WTC11 (cell line): ENCODE data around the gene CALML4. TPM values are rescaled to one million over a fixed set of nuclear protein-coding genes. Genes with fewer than 3 reads are reported as not detected.

ENCODE experiments used
- ATAC-seq: fragments of 200-7000 bp; cut with Tn5 transposase; 2 replicates; pipeline ENCODE4 v1.10.0; 2021; ENCODE audit warnings: mild to moderate bottlenecking, moderate library complexity
- CTCF ChIA-PET: fragments of 300-600 bp; sonication (Branson Sonifier 250); formaldehyde crosslinking; loops from one replicate; lab custom pipeline; 2021; ENCODE audit warnings: antibody characterized with exemption; lab: Charles Lee
- POLR2A ChIA-PET: fragments of 350-600 bp; sonication (Branson Sonifier 250); formaldehyde crosslinking; loops from one replicate; lab custom pipeline; 2021; ENCODE audit warnings: antibody characterized with exemption; lab: Charles Lee
- DNase-seq: peaks from one replicate; pipeline ENCODE4 v3.0.0; 2021; ENCODE audit warnings: low spot score
- H3K27ac Mint-ChIP-seq: 2 replicates; pipeline ENCODE4 v1.8.0; 2021; ENCODE audit warnings: mixed read lengths
- H3K27me3 Mint-ChIP-seq: 2 replicates; pipeline ENCODE4 v1.8.0; 2021; ENCODE audit warnings: low read depth, mild to moderate bottlenecking, moderate library complexity, mixed read lengths
- H3K36me3 Mint-ChIP-seq: 2 replicates; pipeline ENCODE4 v1.8.0; 2021; ENCODE audit warnings: mixed read lengths
- H3K4me1 Mint-ChIP-seq: 2 replicates; pipeline ENCODE4 v1.8.0; 2022; ENCODE audit warnings: mixed read lengths
- H3K4me3 Mint-ChIP-seq: 2 replicates; pipeline ENCODE4 v1.8.0; 2021; ENCODE audit warnings: mild to moderate bottlenecking, moderate library complexity, mixed read lengths
- H3K9me3 Mint-ChIP-seq: 2 replicates; pipeline ENCODE4 v1.8.0; 2021; ENCODE audit warnings: mixed read lengths
- AFF4 ChIP-seq: sonication (generic); formaldehyde crosslinking; IDR thresholded peaks from 2 replicates; pipeline ENCODE4 v1.8.1; 2023; ENCODE audit warnings: mild to moderate bottlenecking, missing genetic modification reagents, borderline replicate concordance
- ATF3 ChIP-seq: sonication (generic); formaldehyde crosslinking; conservative IDR thresholded peaks from 2 replicates; pipeline ENCODE4 v1.8.1; 2022; ENCODE audit warnings: mild to moderate bottlenecking, missing genetic modification reagents
- CBFB ChIP-seq: sonication (generic); formaldehyde crosslinking; IDR thresholded peaks from 2 replicates; pipeline ENCODE4 v1.8.1; 2022; ENCODE audit warnings: mild to moderate bottlenecking, low read depth, missing genetic modification reagents
- CDX4 ChIP-seq: fragments of 250-450 bp; sonication (Bioruptor Pico); IDR thresholded peaks from 2 replicates; pipeline ENCODE4 v1.9.0; 2021; ENCODE audit warnings: moderate library complexity, mild to moderate bottlenecking, inconsistent platforms, borderline replicate concordance
- CREB1 ChIP-seq: sonication (generic); formaldehyde crosslinking; IDR thresholded peaks from 2 replicates; pipeline ENCODE4 v1.8.0; 2023; ENCODE audit warnings: mild to moderate bottlenecking, missing genetic modification reagents
- CTCF ChIP-seq: fragments of 200-600 bp; IDR thresholded peaks from 2 replicates; pipeline ENCODE4 v1.8.0; 2022; ENCODE audit warnings: antibody characterized with exemption
- ELF4 ChIP-seq: sonication (generic); formaldehyde crosslinking; IDR thresholded peaks from 2 replicates; pipeline ENCODE4 v1.8.1; 2022; ENCODE audit warnings: low read depth, mild to moderate bottlenecking, moderate library complexity, missing genetic modification reagents
- FOXP4 ChIP-seq: sonication (generic); formaldehyde crosslinking; IDR thresholded peaks from 2 replicates; pipeline ENCODE4 v1.8.0; 2022; ENCODE audit warnings: mild to moderate bottlenecking, missing genetic modification reagents
- JUN ChIP-seq: sonication (generic); formaldehyde crosslinking; IDR thresholded peaks from 2 replicates; pipeline ENCODE4 v1.8.0; 2023; ENCODE audit warnings: mild to moderate bottlenecking, missing genetic modification reagents
- NFE2L1 ChIP-seq: sonication (generic); formaldehyde crosslinking; IDR thresholded peaks from 2 replicates; pipeline ENCODE4 v1.8.1; 2023; ENCODE audit warnings: missing genetic modification reagents
- PREB ChIP-seq: sonication (generic); formaldehyde crosslinking; IDR thresholded peaks from 2 replicates; pipeline ENCODE4 v1.8.1; 2022; ENCODE audit warnings: mild to moderate bottlenecking, missing genetic modification reagents, moderate library complexity, borderline replicate concordance
- STAT6 ChIP-seq: sonication (generic); formaldehyde crosslinking; conservative IDR thresholded peaks from 2 replicates; pipeline ENCODE4 v1.8.1; 2023; ENCODE audit warnings: mild to moderate bottlenecking, low read depth, missing genetic modification reagents, moderate library complexity
- TEAD4 ChIP-seq: sonication (generic); formaldehyde crosslinking; IDR thresholded peaks from 2 replicates; pipeline ENCODE4 v1.8.0; 2022; ENCODE audit warnings: mild to moderate bottlenecking, missing genetic modification reagents
- USF1 ChIP-seq: sonication (generic); formaldehyde crosslinking; IDR thresholded peaks from 2 replicates; pipeline ENCODE4 v1.8.0; 2022; ENCODE audit warnings: mild to moderate bottlenecking, missing genetic modification reagents
- ZMAT4 ChIP-seq: fragments of 250-450 bp; sonication (Bioruptor Pico); IDR thresholded peaks from 2 replicates; pipeline ENCODE4 v1.9.0; 2021; ENCODE audit warnings: mild to moderate bottlenecking
- ZNF138 ChIP-seq: sonication (generic); formaldehyde crosslinking; conservative IDR thresholded peaks from 2 replicates; pipeline ENCODE4 v1.8.1; 2022; ENCODE audit warnings: mild to moderate bottlenecking, moderate library complexity, missing genetic modification reagents
- ZNF423 ChIP-seq: fragments of 250-450 bp; sonication (Bioruptor Pico); IDR thresholded peaks from 2 replicates; pipeline ENCODE4 v2.1.2; 2022; ENCODE audit warnings: mild to moderate bottlenecking, moderate library complexity
- total RNA-seq: library from RNA; stranded (reverse); gene quantifications from 3 replicates; pipeline ENCODE4 v1.2.3, GENCODE V29; 2021

CALML4 gene
- total RNA-seq, 1 experiment from 2014 or later: 9.8 TPM

- Mint-ChIP-seq H3K9me3 (no peaks in the 10 kb centered on the region), H3K4me1 (peaks cover 31% of the 10 kb centered on the region), H3K27me3 (no peaks in the 10 kb centered on the region), H3K36me3 (peaks cover 4% of the 10 kb centered on the region; the same call in 1 of the 2 replicates), H3K4me3 (no peak overlapping the region), H3K27ac (no peak overlapping the region)
- CTCF ChIA-PET: no interaction called here
- ATAC-seq: no peak
- no peak for TF ChIP-seq ZNF138 (CRISPR knock-in tag)
- TF ChIP-seq ZNF423 (CRISPR knock-in tag): no peak
- no peak for TF ChIP-seq CTCF
- no peak for TF ChIP-seq USF1 (CRISPR knock-in tag)
- TF ChIP-seq ATF3 (CRISPR knock-in tag): no peak
- no peak for TF ChIP-seq NFE2L1 (CRISPR knock-in tag)
- TF ChIP-seq STAT6: no peak
- no peak for TF ChIP-seq JUN (CRISPR knock-in tag)
- no peak for TF ChIP-seq PREB
- TF ChIP-seq ZMAT4 (CRISPR knock-in tag): no peak
- POLR2A ChIA-PET: no interaction called here
- no peak for DNase-seq
These were observed 4.1 kb upstream of the CALML4 start for GRCh38 chr15:68209272-68209671.

GRCh38 chr15:68208636-68209240 is 3.6 kb upstream of the CALML4 start:
- POLR2A ChIA-PET: no interaction called here
- Mint-ChIP-seq H3K4me1 (peaks cover 31% of the 10 kb centered on the region), H3K36me3 (peaks cover under 1% of the 10 kb centered on the region; the same call in 1 of the 2 replicates), H3K4me3 (no peak overlapping the region), H3K27ac (no peak overlapping the region), H3K27me3 (no peaks in the 10 kb centered on the region), H3K9me3 (no peaks in the 10 kb centered on the region)
- CTCF ChIA-PET: interaction anchor here (0.6 kb wide), 1 partner anchor 14 kb away, joined by 3 read pairs; no protein-coding TSS in a partner anchor
- ATAC-seq: no peak
- DNase-seq: no peak
- TF ChIP-seq CBFB (CRISPR knock-in tag) (no peak), FOXP4 (CRISPR knock-in tag) (no peak), CDX4 (CRISPR knock-in tag) (no peak), AFF4 (no peak), TEAD4 (CRISPR knock-in tag) (no peak), CREB1 (CRISPR knock-in tag) (no peak), ELF4 (no peak)
